SH-SY5Y (cell line): Measurements from ENCODE around the gene CHID1.

Experiments
- GATA2 ChIP-seq: IDR thresholded peaks from 2 replicates; pipeline ENCODE4 v1.6.1; 2011; ENCODE audit warnings: mild to moderate bottlenecking, low read depth, low read length
- GATA3 ChIP-seq: IDR thresholded peaks from 2 replicates; pipeline ENCODE4 v1.6.1; 2011; ENCODE audit warnings: low read depth, mild to moderate bottlenecking, low read length, moderate library complexity

GRCh38 chr11:957212-957920 is 46.8 kb upstream of the CHID1 start:
- TF ChIP-seq GATA3, result no peak
- no peak for TF ChIP-seq GATA2
